B cell (primary cell): ENCODE data around the gene COL16A1. TPM values are rescaled to one million over a fixed set of nuclear protein-coding genes. Genes with fewer than 3 reads are reported as not detected.

Source experiments
- ATAC-seq: fragments of 200-7000 bp; cut with Tn5 transposase; one replicate; pipeline ENCODE4 v1.10.0; 2021; ENCODE audit warnings: low read depth, mild to moderate bottlenecking, moderate number of reproducible peaks, moderate library complexity
- CTCF ChIA-PET: fragments of 350-600 bp; sonication (Branson Sonifier 250); formaldehyde crosslinking; loops from one replicate; lab custom pipeline; 2021; ENCODE audit warnings: antibody characterized with exemption, inconsistent platforms; lab: Charles Lee
- POLR2A ChIA-PET: fragments of 350-600 bp; sonication (Branson Sonifier 250); formaldehyde crosslinking; loops from one replicate; lab custom pipeline; 2021; ENCODE audit warnings: antibody characterized with exemption; lab: Charles Lee
- DNase-seq: peaks from one replicate; pipeline ENCODE4 v3.0.0; 2013
- H2AFZ ChIP-seq: 2 replicates; pipeline ENCODE4 v1.6.1; 2012; ENCODE audit warnings: mild to moderate bottlenecking, low read depth, low read length; ENCODE audit not compliant: insufficient read depth, poor library complexity, severe bottlenecking
- H3K27ac ChIP-seq, 2 donors: 1 replicate in 1 of 2; 2 replicates in 1 of 2; pipeline ENCODE4 v1.5.1; 2012 to 2013; ENCODE audit warnings: low read length in 2 of 2, mild to moderate bottlenecking in 2 of 2, moderate library complexity in 1 of 2
- H3K27me3 ChIP-seq, 4 experiments: fragments of 200-600 bp in 1 of 4; sonication (generic) in 1 of 4; replicated peaks in 1 of 4; 1 replicate in 2 of 4; 2 replicates in 2 of 4; pipeline versions ENCODE4 v1.6.1 to v1.7.0; 2013 to 2016; ENCODE audit warnings: low read length in 3 of 4, mild to moderate bottlenecking in 2 of 4, mixed read lengths in 1 of 4, moderate library complexity in 1 of 4; ENCODE audit not compliant: insufficient read depth in 4 of 4, control insufficient read depth in 3 of 4; ENCODE audit errors: control extremely low read depth in 1 of 4
- H3K36me3 ChIP-seq, 2 experiments: replicated peaks in 1 of 2; 1 replicate in 1 of 2; 2 replicates in 1 of 2; pipeline versions ENCODE4 v1.6.1 to v1.7.1; 2013; ENCODE audit warnings: low read length in 1 of 2; ENCODE audit not compliant: insufficient read depth in 2 of 2, control insufficient read depth in 1 of 2; ENCODE audit errors: control extremely low read depth in 1 of 2, extremely low read depth in 1 of 2
- H3K4me1 ChIP-seq, 2 donors: fragments of 200-600 bp in 1 of 2; sonication (generic) in 1 of 2; 1 replicate in 1 of 2; 2 replicates in 1 of 2; pipeline versions ENCODE4 v1.5.1 to v1.6.1; 2013 to 2017; ENCODE audit warnings: low read length in 2 of 2; ENCODE audit not compliant: control insufficient read depth in 2 of 2, insufficient read depth in 2 of 2
- H3K4me2 ChIP-seq: replicated peaks from 2 replicates; pipeline ENCODE3; 2012; ENCODE audit warnings: mild to moderate bottlenecking, low read depth, low read length; ENCODE audit not compliant: poor library complexity, severe bottlenecking
- H3K4me3 ChIP-seq, 5 experiments: fragments of 200-600 bp in 1 of 5; sonication (generic) in 1 of 5; 1 replicate in 3 of 5; 2 replicates in 2 of 5; pipeline versions ENCODE4 v1.5.1 to v1.7.0; 2011 to 2016; ENCODE audit warnings: low read length in 4 of 5, mild to moderate bottlenecking in 4 of 5, low read depth in 2 of 5, control low read depth in 1 of 5, moderate library complexity in 1 of 5; ENCODE audit not compliant: insufficient read depth in 1 of 5; ENCODE audit errors: control extremely low read depth in 1 of 5, extremely low read depth in 1 of 5
- H3K79me2 ChIP-seq: fragments of 200-600 bp; sonication (generic); one replicate; pipeline ENCODE4 v1.6.0; 2016; ENCODE audit warnings: low read length; ENCODE audit not compliant: control insufficient read depth, insufficient read depth
- H3K9ac ChIP-seq: fragments of 200-600 bp; sonication (generic); 2 replicates; pipeline ENCODE4 v1.6.1; 2017; ENCODE audit warnings: mild to moderate bottlenecking, low read length, moderate library complexity
- H3K9me3 ChIP-seq, 3 donors: one replicate each; pipeline versions ENCODE4 v1.6.1 to v1.7.1; 2013; ENCODE audit warnings: low read length in 2 of 3; ENCODE audit not compliant: control insufficient read depth in 2 of 3, insufficient read depth in 1 of 3; ENCODE audit errors: control extremely low read depth in 1 of 3
- H4K20me1 ChIP-seq: 2 replicates; pipeline ENCODE4 v1.6.0; 2012; ENCODE audit warnings: mild to moderate bottlenecking, low read length; ENCODE audit not compliant: insufficient read depth, control insufficient read depth, poor library complexity, severe bottlenecking
- H3K27ac Mint-ChIP-seq: one replicate; pipeline ENCODE4 v1.8.0; 2021; ENCODE audit warnings: mixed read lengths
- H3K27me3 Mint-ChIP-seq: one replicate; pipeline ENCODE4 v1.8.0; 2021; ENCODE audit warnings: mixed read lengths
- H3K4me1 Mint-ChIP-seq: one replicate; pipeline ENCODE4 v1.8.0; 2021; ENCODE audit warnings: mixed read lengths
- H3K4me3 Mint-ChIP-seq: one replicate; pipeline ENCODE4 v1.8.0; 2021; ENCODE audit warnings: mixed read lengths
- H3K9me3 Mint-ChIP-seq: one replicate; pipeline ENCODE4 v1.8.0; 2022; ENCODE audit warnings: mixed read lengths; ENCODE audit not compliant: insufficient read depth
- EZH2 ChIP-seq: IDR thresholded peaks from 2 replicates; pipeline ENCODE4 v1.6.1; 2012; ENCODE audit warnings: borderline replicate concordance, low read depth, mild to moderate bottlenecking, moderate library complexity, low read length; ENCODE audit not compliant: insufficient read depth, poor library complexity, severe bottlenecking
- WGBS: methylation state at CpG from one replicate; pipeline ENCODE4 v1.1.5; 2013; ENCODE audit warnings: missing lambda C conversion rate; ENCODE audit not compliant: insufficient coverage; 5-methylcytosine and 5-hydroxymethylcytosine counted together
- intact Hi-C: fragments of 100-400 bp; cut with micrococcal nuclease; formaldehyde crosslinking; loops from one replicate; pipeline ENCODE4 v1.10.0; 2022
- polyA plus RNA-seq: library from polyadenylated mRNA; depleted of rRNA; stranded (reverse); fragments of >200 nt; gene quantifications from 2 replicates; pipeline ENCODE4 v1.2.3, GENCODE V29; 2012
- total RNA-seq, 2 donors: library from RNA; stranded (reverse); fragments of 120-200 nt in 1 of 2; gene quantifications; 1 replicate in 1 of 2; 2 replicates in 1 of 2; pipeline versions ENCODE4 v1.2.3 to v1.2.4, GENCODE V29; 2013 to 2022
- TF ChIP-seq, protein P1 (sequence below): fragments of 200-600 bp; IDR thresholded peaks from one replicate; pipeline ENCODE4 v1.8.0; 2022; ENCODE audit warnings: antibody characterized with exemption, mild to moderate bottlenecking

The COL16A1 gene
- total and polyA plus RNA-seq, 2 donors (not counting 1 experiment from before 2014, with no cell fraction given), result 0.07 TPM; not detected in 1

DNA sequence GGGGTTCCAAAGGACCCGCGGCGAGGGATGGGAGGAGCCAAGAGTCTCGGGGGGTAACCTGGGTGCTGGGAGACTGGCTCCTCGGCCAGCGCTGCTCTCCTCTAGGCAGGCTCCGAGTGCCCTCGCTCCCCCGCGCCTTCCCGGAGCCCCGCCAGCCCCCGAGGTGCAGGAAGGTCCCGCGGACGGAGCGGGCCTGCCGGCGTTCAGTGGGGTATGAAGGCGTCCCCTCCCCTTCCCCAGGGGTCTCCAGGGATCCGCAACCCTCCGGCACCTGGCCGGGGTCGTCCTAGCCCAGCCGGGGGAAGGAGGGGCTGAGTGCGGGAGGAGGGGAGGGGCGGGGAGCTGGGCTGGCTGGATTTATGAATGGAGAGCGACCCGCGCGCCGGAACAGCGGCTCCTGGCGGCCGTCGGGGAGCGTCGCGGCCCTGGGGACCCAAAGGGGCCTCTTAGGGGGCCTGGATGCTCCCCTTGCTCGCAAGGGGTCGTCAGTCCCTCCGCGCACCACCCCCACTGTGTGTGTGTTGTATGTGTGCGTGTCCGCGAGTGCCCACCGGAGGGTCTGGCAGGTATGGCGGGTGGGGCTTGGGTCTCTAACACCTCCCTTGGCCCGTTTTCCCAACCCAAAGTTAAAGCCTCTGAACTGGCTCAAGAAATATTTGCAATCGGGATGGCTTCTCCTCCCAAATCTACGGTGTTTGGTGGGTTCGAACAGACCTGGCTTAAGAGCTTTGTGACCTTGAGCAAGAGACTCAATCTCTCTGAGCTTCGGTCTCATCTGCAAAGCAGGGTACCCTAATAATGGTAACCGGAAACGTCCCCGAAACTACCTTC, 85.7 kb downstream of the COL16A1 start:
- H3K36me3 ChIP-seq, result no peaks in the 10 kb centered on the region
- Mint-ChIP-seq H3K9me3 (no peaks in the 10 kb centered on the region), H3K4me1 (peaks cover 22% of the 10 kb centered on the region), H3K27ac (no peak overlapping the region), H3K27me3 (peaks cover 35% of the 10 kb centered on the region), H3K4me3 (peak overlapping the region; percentile 70)
- DNase-seq, result peak; percentile 68
- WGBS, result 14% methylated on average over 43 of the region's 56 CpGs
- ATAC-seq, result peak; percentile 76
- H3K9me3 ChIP-seq, result peaks cover 0 to 5% (median 0%) of the 10 kb centered on the region in 3 donors
- peaks cover 0 to 33% (median 12%) of the 10 kb centered on the region in 4 experiments for H3K27me3 ChIP-seq
- ChIA-PET POLR2A (no interaction called here), CTCF (interaction anchor here (0.6 to 3.8 kb wide), 15 partner anchors 8 to 458 kb away, joined by 3 to 33 read pairs (median 3); no protein-coding TSS in a partner anchor)
- no peak overlapping the region for H3K27ac ChIP-seq
- H3K4me2 ChIP-seq, result peak overlapping the region; percentile 85
- H3K4me3 ChIP-seq, result peak overlapping the region in 4 of 5 experiments; percentile 38 to 55 (median 44)
- H3K4me1 ChIP-seq, result peaks cover 13 to 19% of the 10 kb centered on the region in 2 donors
- TF ChIP-seq, protein P1, sequence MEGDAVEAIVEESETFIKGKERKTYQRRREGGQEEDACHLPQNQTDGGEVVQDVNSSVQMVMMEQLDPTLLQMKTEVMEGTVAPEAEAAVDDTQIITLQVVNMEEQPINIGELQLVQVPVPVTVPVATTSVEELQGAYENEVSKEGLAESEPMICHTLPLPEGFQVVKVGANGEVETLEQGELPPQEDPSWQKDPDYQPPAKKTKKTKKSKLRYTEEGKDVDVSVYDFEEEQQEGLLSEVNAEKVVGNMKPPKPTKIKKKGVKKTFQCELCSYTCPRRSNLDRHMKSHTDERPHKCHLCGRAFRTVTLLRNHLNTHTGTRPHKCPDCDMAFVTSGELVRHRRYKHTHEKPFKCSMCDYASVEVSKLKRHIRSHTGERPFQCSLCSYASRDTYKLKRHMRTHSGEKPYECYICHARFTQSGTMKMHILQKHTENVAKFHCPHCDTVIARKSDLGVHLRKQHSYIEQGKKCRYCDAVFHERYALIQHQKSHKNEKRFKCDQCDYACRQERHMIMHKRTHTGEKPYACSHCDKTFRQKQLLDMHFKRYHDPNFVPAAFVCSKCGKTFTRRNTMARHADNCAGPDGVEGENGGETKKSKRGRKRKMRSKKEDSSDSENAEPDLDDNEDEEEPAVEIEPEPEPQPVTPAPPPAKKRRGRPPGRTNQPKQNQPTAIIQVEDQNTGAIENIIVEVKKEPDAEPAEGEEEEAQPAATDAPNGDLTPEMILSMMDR, result peak; percentile 87
- TF ChIP-seq EZH2, result no peak
- H2AFZ ChIP-seq, result peak overlapping the region; percentile 32
- no peaks in the 10 kb centered on the region for H4K20me1 ChIP-seq
- H3K79me2 ChIP-seq, result no peaks in the 10 kb centered on the region
- H3K9ac ChIP-seq, result peak overlapping the region; percentile 54
- intact Hi-C loops, result loop anchor here (1.0 kb wide), 2 partner anchors 24 to 54 kb away; no protein-coding TSS in a partner anchor
